ENCODE measurements around the gene FCRL5.
"Not testable (repeated sequence)": the region's sequence is repeated elsewhere in the genome, so short reads cannot be mapped to it uniquely, and the experiment has no call there.

FCRL5 gene

DNA sequence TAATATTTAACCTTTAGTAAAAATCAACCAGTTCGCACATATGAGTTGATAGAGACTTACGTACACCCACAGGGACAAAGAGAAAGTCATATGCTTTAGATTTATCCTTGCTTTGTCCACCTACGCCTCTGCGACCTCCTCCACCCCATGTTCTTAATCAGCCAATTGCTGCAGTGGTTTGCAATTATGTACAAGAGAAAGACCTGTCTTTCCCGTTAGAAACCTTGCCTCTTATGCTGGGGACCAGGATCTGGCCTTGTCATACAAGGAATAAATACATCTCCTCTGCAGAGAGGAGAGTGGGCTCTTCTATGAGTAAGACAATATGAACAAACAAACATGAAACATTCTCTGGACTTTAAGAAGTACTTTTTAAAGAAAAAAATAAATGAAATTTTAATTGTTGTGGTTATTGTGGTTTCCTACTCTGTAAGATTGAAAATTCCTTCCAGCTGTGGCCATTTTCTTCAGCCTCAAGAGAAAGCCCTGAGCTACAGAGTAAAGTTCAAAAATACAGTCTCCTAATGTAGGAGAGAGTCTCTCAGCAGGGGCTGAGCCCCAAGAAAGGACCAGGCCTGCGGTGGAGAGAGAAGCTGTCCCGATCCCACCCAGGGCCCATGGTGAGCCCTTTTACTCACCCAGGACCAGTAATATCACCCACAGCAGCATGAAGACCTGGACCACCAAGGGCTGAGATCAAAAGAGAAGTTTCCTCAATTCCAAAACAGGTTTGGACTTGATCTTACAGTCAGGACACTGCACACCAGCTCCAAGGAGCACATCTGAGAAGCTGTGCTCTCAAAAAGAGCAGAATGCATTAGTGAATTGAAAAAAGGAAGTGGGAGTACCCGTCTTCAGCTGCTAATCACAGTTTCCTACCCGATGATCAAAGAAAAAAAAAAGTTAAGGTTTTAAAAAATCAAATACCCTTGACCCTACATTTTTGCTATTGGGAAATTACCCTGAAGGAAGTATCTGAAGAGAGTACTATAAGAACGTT, at the start of gene FCRL5:
Gene FCRL5 (minus strand): TSS at position 822 of the 1,000 bp plus-strand sequence. CDS start 153 bp downstream, at position 669.
- no peak for DNase-seq

GRCh38 chr1:157600236-157600635, 47.9 kb upstream of the FCRL5 start:
- DNase-seq, result no peak

DNA sequence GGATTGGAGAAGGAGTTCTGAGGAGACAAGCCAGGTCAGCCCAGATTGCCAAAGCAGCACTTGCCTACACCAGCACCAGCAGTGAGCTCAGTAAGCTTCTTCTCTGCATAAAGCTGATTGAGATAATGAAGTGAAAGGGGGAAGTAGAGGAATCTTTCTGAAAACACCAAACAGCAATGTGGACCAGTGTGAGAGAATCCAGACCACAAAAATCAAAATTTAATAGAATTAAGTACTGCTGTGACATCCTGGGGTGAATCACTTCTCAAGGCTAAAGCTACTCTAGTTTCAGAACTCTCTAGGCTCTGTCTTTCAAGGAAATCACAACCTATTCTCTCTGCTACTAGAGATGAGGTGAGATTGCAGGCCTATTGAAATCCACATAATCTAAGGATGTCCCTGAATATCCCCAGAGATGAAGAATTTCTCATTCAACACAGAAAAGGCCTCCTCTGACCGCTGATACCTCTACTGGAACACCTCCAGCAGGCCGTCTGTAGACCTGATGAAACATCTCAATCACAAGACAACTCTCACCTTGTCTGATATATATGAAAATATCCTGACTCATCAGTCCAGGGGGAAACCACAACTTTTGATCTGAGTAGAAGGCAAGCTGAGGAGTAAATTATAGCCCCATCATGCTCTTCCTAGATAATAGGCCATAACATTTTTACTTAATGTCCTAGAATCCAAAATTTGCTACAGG, 45.8 kb upstream of the FCRL5 start, which contains the start of gene FCRL4:
Gene FCRL4 (minus strand): TSS at position 127 of the 709 bp plus-strand sequence. CDS start 141 bp downstream, outside the sequence.
- DNase-seq, result no peak

GRCh38 chr1:157596384-157596783, 44.1 kb upstream of the FCRL5 start:
- DNase-seq, result no peak

- DNase-seq, result no peak
These were observed 43.0 kb upstream of the FCRL5 start for GRCh38 chr1:157595356-157595755.

DNA sequence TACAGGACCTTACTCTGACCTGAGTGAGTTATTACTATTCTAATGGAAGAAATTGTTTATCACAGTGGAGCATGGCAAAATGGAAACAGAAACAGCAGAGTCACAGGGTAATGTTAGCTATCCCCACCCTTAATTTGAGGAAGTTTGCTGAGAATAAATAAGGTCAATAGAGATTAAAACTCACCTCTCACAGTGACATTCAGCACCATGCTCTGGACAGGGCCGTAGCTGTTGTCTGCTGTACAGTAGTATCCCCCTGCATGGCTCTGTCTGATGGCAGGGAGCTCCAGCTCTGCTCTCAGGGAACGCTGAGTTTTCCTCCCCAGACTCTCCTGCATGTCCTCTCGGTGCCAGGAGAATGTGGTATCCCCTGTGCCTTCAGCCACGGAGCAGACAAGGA, 33.7 kb upstream of the FCRL5 start:
- no peak for DNase-seq

GRCh38 chr1:157584503-157584902, 32.2 kb upstream of the FCRL5 start:
- no peak for DNase-seq

GRCh38 chr1:157580828-157581210, 28.5 kb upstream of the FCRL5 start:
- no peak for DNase-seq

- peak in 6 of 56 donors; percentile 1 to 50 (median 8) for DNase-seq
These were observed 28.0 kb upstream of the FCRL5 start for GRCh38 chr1:157580179-157580827.

- no peak for DNase-seq
These were observed 25.1 kb upstream of the FCRL5 start for GRCh38 chr1:157577420-157577819.

GRCh38 chr1:157575744-157576143, 23.4 kb upstream of the FCRL5 start:
- DNase-seq, result no peak

GRCh38 chr1:157574836-157575235, 22.5 kb upstream of the FCRL5 start:
- no peak for DNase-seq

DNA sequence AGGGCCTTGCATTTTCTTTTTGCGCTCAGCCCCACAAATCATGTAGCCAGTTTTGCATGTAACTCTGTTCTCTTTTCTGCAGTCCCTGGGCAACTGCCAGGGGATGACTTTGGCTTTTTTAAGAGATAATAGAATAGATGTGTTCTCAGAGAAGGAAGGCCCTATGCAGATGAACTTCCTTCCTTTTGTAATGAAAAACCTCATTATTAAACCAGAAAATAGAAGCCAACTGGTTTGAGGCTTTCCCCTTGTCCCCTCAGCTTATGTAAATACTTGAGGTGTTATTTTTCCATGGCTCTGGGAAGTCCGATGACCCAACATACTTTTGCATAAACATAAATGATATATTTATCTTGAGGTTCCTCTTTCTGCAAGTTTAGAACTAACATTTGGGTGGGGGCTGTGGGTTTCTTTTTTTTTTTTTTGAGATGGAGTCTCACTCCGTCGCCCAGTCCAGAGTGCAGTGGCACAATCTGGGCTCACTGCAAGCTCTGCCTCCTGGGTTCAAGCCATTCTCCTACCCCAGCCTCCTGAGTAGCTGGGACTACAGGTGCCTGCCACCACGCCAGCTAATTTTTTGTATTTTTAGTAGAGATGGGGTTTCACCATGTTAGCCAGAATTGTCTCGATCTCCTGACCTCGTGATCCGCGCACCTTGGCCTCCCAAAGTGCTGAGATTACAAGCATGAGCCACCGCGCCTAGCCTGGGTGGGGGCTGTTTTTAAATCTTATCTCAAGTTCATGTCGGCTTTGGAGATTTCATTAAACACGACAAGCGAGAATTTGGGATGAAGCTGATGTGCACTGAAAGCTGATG, 14.4 kb upstream of the FCRL5 start:
- DNase-seq, result no peak

DNA sequence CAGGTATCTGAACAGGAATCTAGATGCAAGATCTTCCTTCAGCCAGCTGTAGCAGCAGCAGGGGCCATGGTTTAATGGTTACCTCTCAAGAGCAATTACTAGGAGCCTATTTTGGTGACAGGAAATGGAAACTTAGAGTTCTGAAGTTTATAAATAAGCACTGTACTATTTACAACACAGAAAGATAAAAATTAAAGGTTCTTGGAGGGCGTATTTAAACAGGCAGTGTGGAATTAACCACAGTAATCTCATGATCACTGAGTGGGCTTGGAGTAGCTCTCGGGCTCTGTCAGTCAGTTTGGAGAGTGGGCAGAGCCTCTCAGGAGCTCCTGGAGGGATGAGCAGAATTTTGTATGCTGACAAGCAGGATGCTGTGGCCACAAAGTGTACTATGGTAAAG, 10.2 kb upstream of the FCRL5 start:
- DNase-seq, result no peak

DNA sequence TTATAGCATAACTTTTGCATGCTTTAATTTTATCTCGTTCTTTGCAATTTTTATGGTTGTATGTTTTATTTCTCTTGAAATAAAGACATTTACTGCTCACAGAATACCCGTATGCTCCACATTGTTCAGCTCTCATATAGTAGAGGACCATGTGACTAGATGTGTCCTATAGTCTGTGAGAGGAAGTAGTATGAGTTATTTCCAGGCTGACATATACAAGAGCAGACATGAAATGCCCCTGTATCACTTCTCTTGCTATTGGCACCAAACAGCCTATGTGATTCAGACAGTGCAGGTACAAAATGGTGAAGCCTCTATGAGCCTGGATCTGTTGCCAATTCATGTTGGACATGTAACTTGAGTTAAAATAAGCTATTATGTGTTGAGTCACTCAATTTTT, 5.8 kb upstream of the FCRL5 start:
- no peak for DNase-seq

- DNase-seq, result not testable (repeated sequence)
These were observed 4.2 kb downstream of the FCRL5 start for GRCh38 chr1:157548081-157548480.

GRCh38 chr1:157542676-157543075, 9.6 kb downstream of the FCRL5 start:
- DNase-seq, result peak in 14 of 56 donors; percentile 3 to 46 (median 14)

- DNase-seq, result no peak
These were observed 11.5 kb downstream of the FCRL5 start for GRCh38 chr1:157540852-157541251.

GRCh38 chr1:157540160-157540748, 12.1 kb downstream of the FCRL5 start:
- DNase-seq, result no peak

DNA sequence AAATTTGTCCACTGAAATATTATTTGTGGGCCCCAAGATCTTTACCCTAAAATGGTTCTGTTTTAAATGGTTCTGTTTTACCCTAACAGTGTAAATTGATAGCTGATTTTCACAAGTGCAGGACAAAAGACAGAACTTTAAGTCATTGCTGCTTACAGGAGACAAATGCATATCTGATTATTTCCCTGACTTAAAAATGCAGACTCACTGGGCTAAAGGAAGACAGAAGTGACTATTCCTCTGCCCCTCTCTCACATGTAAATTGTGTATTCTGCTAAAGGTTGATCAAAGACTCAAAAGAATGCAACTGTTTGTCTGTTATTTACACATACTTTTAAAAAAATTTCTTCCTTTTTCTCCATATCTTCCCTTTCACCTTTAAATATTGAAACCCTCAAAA, 12.7 kb downstream of the FCRL5 start:
- no peak for DNase-seq
